ENCODE measurements around the gene TSPAN14. TPM values are rescaled to one million over a fixed set of nuclear protein-coding genes. Genes with fewer than 3 reads are reported as not detected.

Gene TSPAN14
- polyA plus RNA-seq, 3 donors, result 123 to 160 (median 146) TPM

- Histone ChIP-seq H3K79me2 (ENCODE audit: insufficient read depth, low read length) (peaks cover 2% of the 10 kb centered on the region), H3K4me2 (replicated peaks; ENCODE audit: extremely low read depth, low read length, poor library complexity, severe bottlenecking) (no peak overlapping the region), H4K20me1 (ENCODE audit: insufficient read depth, low read length) (peaks cover 66% of the 10 kb centered on the region), H3K27me3 (ENCODE audit: control insufficient read depth in 2 of 2, insufficient read depth in 2 of 2, low read length in 2 of 2) (no peaks in the 10 kb centered on the region), H2AFZ (ENCODE audit: insufficient read depth, low read depth, low read length, poor library complexity, severe bottlenecking) (no peak overlapping the region), H3K27ac (ENCODE audit: low read depth in 1 of 2, low read length in 2 of 2) (peak overlapping the region in 1 of 2 donors; percentile 40), H3K4me1 (ENCODE audit: control insufficient read depth in 1 of 2, insufficient read depth in 2 of 2, low read length in 2 of 2) (peaks cover 44 to 56% of the 10 kb centered on the region in 2 donors), H3K4me3 (replicated peaks in 1 of 3; ENCODE audit: low read depth in 2 of 3, low read length in 3 of 3) (no peak overlapping the region), H3K9ac (ENCODE audit: insufficient read depth, low read length, poor library complexity, severe bottlenecking) (no peak overlapping the region), H3K36me3 (replicated peaks in 1 of 2; ENCODE audit: control insufficient read depth in 1 of 2, insufficient read depth in 2 of 2, low read length in 2 of 2) (peaks cover 35 to 44% of the 10 kb centered on the region in 2 donors), H3K9me3 (replicated peaks in 1 of 2; ENCODE audit: control insufficient read depth in 1 of 2, insufficient read depth in 1 of 2, low read length in 2 of 2) (no peaks in the 10 kb centered on the region)
- H3K4me3 Mint-ChIP-seq, result no peak overlapping the region
- WGBS (ENCODE audit: insufficient coverage), result no CpG with 5 or more reads among the region's 8 CpGs
- peak overlapping the region in 5 of 7 donors; percentile 17 to 45 (median 31) for H3K27ac Mint-ChIP-seq
- TF ChIP-seq CTCF (IDR thresholded peaks at IDR 0.05), result no peak
- intact Hi-C loops (cut with micrococcal nuclease), result no loop called here
- peaks cover 38 to 44% of the 10 kb centered on the region in 2 donors for H3K36me3 Mint-ChIP-seq
- peaks cover 75% of the 10 kb centered on the region for H3K4me1 Mint-ChIP-seq
- peaks cover 0 to 4% (median 0%) of the 10 kb centered on the region in 7 donors for H3K9me3 Mint-ChIP-seq
- H3K27me3 Mint-ChIP-seq (ENCODE audit: low read depth in 3 of 3), result no peaks in the 10 kb centered on the region
- no peak for DNase-seq
Observed at GRCh38 chr10:80522756-80523363, 68.8 kb downstream of the TSPAN14 start.

- Histone ChIP-seq H3K4me3 (replicated peaks in 1 of 3; ENCODE audit: low read depth in 2 of 3, low read length in 3 of 3) (no peak overlapping the region), H3K4me2 (replicated peaks; ENCODE audit: extremely low read depth, low read length, poor library complexity, severe bottlenecking) (no peak overlapping the region), H3K79me2 (ENCODE audit: insufficient read depth, low read length) (peaks cover 2% of the 10 kb centered on the region), H3K27ac (ENCODE audit: low read depth in 1 of 2, low read length in 2 of 2) (peak overlapping the region in 1 of 2 donors; percentile 61), H3K4me1 (ENCODE audit: control insufficient read depth in 1 of 2, insufficient read depth in 2 of 2, low read length in 2 of 2) (peaks cover 53 to 60% of the 10 kb centered on the region in 2 donors), H3K27me3 (ENCODE audit: control insufficient read depth in 2 of 2, insufficient read depth in 2 of 2, low read length in 2 of 2) (no peaks in the 10 kb centered on the region), H2AFZ (ENCODE audit: insufficient read depth, low read depth, low read length, poor library complexity, severe bottlenecking) (no peak overlapping the region), H4K20me1 (ENCODE audit: insufficient read depth, low read length) (peaks cover 57% of the 10 kb centered on the region), H3K9me3 (replicated peaks in 1 of 2; ENCODE audit: control insufficient read depth in 1 of 2, insufficient read depth in 1 of 2, low read length in 2 of 2) (no peaks in the 10 kb centered on the region), H3K36me3 (replicated peaks in 1 of 2; ENCODE audit: control insufficient read depth in 1 of 2, insufficient read depth in 2 of 2, low read length in 2 of 2) (peaks cover 26 to 35% of the 10 kb centered on the region in 2 donors), H3K9ac (ENCODE audit: insufficient read depth, low read length, poor library complexity, severe bottlenecking) (no peak overlapping the region)
- Mint-ChIP-seq H3K4me1 (peaks cover 75% of the 10 kb centered on the region), H3K27me3 (ENCODE audit: low read depth in 3 of 3) (no peaks in the 10 kb centered on the region), H3K27ac (peak overlapping the region in 6 of 7 donors; percentile 31 to 79 (median 58)), H3K36me3 (peaks cover 29 to 37% of the 10 kb centered on the region in 2 donors), H3K9me3 (peaks cover 0 to 2% (median 0%) of the 10 kb centered on the region in 7 donors), H3K4me3 (no peak overlapping the region)
- peak; percentile 49 to 73 (median 64) for DNase-seq
- WGBS (ENCODE audit: insufficient coverage), result 33% methylated on average over 5 of the region's 6 CpGs
- TF ChIP-seq CTCF (IDR thresholded peaks at IDR 0.05), result no peak
- intact Hi-C loops (cut with micrococcal nuclease), result no loop called here
Observed at GRCh38 chr10:80523773-80524172, 69.7 kb downstream of the TSPAN14 start.

Data from CD14-positive monocyte (primary cell).